ENCODE results near the gene C13orf46.
"Not testable (repeated sequence)": the region's sequence is repeated elsewhere in the genome, so short reads cannot be mapped to it uniquely, and the experiment has no call there.

Gene C13orf46

DNA sequence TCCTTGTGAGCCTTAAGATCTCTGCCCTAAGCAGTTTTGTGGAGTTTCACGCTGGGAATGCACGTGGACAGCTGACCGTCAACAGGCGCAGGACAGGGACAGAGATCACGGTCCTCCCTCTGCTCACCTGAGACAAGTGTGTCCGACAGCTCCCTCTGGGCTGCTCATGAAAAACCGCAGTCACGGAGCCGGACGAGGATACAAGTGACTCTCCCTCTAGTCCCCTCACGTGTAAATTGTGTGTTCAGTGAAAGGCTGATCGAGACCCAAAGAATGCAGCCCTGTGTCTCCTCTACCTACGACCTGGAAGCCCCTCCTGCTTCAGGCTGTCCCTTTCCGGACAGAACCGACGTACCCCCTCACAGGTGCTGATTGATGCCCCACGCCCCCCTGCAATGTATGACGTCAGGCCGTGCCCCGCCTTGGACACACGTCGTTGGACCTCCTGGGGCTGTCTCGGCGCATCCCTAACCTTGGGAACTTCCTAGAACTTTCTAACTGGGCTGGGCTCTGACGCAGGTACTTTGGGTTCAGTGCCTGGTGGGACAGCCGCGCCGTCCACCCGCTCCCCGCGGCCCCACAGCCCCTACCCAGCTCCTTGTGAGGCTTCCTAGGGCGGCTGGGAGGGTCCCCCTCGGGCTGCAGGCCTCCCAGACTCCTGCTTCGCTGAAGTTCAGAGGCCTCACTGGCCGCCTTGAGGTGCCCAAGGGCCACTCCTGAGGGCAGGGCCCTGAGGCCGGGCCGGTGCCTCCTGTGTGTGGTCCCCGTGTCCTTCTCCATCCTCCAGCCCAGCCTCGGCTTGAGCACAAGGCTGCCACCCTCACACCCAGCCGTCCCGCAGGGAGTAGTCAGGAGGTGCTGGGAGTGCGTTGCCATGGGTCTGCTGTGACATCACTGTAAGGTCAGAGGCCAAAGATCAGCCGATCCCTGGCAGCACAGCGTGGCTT lies at the start of gene C13orf46:
TSS of gene C13orf46 (minus strand) at position 859 of the 947 bp plus-strand sequence. CDS start at position 780, 79 bp downstream.
- TF ChIP-seq, protein P1, sequence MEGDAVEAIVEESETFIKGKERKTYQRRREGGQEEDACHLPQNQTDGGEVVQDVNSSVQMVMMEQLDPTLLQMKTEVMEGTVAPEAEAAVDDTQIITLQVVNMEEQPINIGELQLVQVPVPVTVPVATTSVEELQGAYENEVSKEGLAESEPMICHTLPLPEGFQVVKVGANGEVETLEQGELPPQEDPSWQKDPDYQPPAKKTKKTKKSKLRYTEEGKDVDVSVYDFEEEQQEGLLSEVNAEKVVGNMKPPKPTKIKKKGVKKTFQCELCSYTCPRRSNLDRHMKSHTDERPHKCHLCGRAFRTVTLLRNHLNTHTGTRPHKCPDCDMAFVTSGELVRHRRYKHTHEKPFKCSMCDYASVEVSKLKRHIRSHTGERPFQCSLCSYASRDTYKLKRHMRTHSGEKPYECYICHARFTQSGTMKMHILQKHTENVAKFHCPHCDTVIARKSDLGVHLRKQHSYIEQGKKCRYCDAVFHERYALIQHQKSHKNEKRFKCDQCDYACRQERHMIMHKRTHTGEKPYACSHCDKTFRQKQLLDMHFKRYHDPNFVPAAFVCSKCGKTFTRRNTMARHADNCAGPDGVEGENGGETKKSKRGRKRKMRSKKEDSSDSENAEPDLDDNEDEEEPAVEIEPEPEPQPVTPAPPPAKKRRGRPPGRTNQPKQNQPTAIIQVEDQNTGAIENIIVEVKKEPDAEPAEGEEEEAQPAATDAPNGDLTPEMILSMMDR (IDR thresholded peaks at IDR 0.05; ENCODE audit: low read depth, low read length, missing control alignments) = no peak
- H3K4me3 ChIP-seq (ENCODE audit: low read depth, low read length) = no peak within 1 kb of the TSS
- DNase-seq (ENCODE audit: low read depth) = no peak

DNA sequence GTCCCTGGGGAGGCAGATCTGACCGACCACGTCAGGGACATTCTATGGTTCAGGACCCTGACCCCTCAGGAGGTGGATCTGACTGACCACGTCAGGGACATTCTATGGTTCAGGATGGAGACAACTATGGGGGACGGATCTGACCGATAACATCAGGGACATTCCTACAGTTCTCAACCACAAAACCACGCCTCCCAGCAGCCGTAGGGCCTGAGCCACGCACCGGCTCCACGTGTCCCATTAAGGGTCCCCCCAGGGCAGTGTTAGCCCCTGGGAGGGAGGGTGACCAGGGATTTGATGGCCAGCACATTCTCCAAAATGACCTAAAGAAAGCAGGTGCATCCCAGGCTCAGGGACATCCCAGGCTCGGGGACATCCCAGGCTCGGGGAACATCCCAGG lies 49.0 kb upstream of the C13orf46 start:
- H3K4me3 ChIP-seq (ENCODE audit: low read depth, low read length) = no peak overlapping the region
- TF ChIP-seq, protein P1 (IDR thresholded peaks at IDR 0.05; ENCODE audit: low read depth, low read length, missing control alignments) = no peak
- no peak for DNase-seq (ENCODE audit: low read depth)

DNA sequence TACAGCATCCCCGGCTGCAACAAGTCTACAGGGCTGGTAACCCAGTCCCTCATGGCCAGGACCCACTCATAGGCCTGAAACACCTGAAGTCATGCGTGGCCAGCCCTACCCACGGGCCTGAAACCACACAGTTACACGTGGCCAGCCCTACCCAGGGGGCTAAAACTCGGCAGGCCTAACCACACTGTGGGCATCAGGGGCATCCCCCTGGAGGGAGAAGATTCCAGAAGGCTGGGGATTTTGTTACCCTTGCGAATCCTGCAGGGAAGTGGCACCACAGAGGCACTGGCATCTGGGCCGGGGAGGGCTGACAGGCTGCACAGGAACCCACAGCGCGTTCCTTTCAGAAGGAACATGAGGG lies 48.4 kb upstream of the C13orf46 start:
- no peak overlapping the region for H3K4me3 ChIP-seq (ENCODE audit: low read depth, low read length)
- DNase-seq (ENCODE audit: low read depth) = no peak
- TF ChIP-seq, protein P1 (IDR thresholded peaks at IDR 0.05; ENCODE audit: low read depth, low read length, missing control alignments) = no peak

DNA sequence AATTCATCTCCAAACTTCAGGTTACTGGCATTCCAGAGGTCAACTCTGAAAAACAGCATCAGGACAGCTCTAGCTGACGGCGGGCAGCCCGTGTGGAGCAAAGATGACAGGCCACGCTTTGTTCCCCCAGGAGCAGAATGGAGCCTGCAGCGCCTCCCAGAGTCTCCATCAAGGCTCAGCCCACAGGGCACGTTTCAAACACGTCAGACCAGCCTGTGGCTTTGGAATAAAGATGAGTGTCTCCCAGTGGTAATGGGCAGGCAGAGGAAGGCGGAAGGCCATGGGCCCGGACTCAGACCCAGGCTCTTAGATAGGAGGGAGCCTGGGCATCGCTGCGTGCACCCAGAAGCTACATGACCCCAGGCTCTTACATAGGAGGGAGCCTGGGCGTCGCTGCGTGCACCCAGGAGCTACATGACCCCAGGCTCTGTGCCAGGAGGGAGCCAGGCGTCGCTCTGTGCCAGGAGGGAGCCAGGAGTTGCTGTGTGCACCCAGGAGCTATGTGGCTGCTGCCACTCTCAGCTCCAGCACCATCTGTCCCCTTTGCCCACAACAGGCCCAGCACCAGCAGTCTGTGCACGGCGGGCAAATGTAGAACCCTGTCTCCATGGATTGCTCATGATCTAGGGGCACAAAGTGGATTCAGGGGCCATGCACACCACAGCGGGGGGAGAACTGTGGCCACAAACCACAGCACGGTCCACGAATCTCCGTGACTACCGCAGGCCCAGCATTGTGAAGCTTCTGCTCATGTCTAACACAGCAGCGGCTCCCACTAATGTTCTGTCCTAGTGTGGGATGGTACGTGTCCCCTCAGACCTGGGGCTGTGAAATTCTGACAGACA lies 47.8 kb upstream of the C13orf46 start:
- H3K4me3 ChIP-seq (ENCODE audit: low read depth, low read length) = no peak overlapping the region
- no peak for DNase-seq (ENCODE audit: low read depth)
- TF ChIP-seq, protein P1 (IDR thresholded peaks at IDR 0.05; ENCODE audit: low read depth, low read length, missing control alignments) = no peak

DNA sequence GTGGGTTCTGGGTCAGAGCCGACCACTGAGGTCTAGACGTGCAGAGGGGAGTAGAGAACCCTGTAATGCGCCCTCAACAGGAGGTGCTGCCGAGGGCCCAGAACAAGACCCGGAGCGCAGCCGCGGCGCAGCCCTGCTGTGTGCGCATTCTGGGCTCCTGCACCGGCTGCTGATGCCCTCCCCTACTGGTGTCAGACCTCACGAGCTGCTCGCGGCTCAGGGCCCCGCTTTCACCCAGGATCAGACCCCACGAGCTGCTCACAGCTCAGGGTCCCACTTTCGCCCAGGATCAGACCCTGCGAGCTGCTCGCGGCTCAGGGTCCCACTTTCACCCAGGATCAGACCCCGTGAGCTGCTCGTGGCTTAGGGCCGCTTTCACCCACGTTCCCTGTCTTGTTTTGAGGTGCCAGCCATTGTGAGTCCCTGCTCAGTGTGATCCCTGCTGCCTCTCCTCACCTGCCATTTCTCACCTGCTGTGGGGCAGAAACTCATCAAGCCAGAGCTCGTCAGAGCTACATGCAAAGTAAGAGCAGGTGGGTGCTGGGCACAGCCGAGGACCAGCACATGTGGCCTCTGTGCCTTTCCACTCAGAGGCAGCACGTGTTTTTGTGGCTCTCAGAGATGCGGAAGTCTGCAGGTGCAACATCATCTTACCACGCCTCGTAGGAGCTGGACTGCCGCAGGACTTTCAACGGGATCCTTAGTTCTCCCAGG lies 47.0 kb upstream of the C13orf46 start:
- no peak overlapping the region for H3K4me3 ChIP-seq (ENCODE audit: low read depth, low read length)
- TF ChIP-seq, protein P1 (IDR thresholded peaks at IDR 0.05; ENCODE audit: low read depth, low read length, missing control alignments) = no peak
- no peak for DNase-seq (ENCODE audit: low read depth)

DNA sequence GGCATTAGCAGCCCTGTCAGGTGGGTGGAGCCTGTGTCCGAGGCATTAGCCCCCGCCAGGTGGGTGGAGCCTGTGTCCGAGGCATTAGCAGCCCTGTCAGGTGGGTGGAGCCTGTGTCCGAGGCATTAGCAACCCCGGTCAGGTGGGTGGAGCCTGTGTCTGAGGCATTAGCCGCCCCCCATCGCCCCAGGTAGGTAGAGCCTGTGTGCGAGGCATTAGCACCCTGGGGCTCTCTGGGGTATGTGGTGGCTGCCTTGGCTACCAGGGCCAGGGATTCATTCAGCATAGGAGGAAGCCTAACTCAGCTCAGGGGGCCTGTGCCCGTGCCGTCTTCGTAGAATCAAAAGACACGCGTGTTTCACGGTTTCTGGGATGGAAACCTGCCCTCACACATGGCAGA lies 46.3 kb upstream of the C13orf46 start:
- DNase-seq (ENCODE audit: low read depth); H3K4me3 ChIP-seq (ENCODE audit: low read depth, low read length): not testable (repeated sequence)

DNA sequence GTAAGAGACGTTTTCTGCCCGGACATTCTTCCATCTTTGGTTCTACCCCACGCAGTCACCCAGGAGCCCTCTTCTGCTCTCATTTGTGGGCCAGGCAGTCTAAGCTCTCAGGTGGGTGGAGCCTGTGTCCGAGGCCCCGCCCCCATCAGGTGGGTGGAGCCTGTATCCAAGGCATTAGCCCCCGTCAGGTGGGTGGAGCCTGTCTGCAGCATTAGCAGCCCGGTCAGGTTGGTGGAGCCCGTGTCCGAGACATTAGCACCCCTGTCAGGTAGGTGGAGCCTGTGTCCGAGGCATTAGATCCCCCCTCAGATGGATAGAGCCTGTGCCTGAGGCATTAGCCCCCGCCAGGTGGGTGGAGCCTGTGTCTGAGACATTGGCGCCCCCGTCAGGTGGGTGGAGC lies 45.5 kb upstream of the C13orf46 start:
- no peak overlapping the region for H3K4me3 ChIP-seq (ENCODE audit: low read depth, low read length)
- TF ChIP-seq, protein P1 (IDR thresholded peaks at IDR 0.05; ENCODE audit: low read depth, low read length, missing control alignments) = no peak
- DNase-seq (ENCODE audit: low read depth) = no peak
